Measurements from ENCODE around the gene PP2D1. TPM values are rescaled to one million over a fixed set of nuclear protein-coding genes. Genes with fewer than 3 reads are reported as not detected.

The PP2D1 gene
- polyA plus RNA-seq, 3 donors = 0.41 to 0.56 TPM; not detected in 1

DNA sequence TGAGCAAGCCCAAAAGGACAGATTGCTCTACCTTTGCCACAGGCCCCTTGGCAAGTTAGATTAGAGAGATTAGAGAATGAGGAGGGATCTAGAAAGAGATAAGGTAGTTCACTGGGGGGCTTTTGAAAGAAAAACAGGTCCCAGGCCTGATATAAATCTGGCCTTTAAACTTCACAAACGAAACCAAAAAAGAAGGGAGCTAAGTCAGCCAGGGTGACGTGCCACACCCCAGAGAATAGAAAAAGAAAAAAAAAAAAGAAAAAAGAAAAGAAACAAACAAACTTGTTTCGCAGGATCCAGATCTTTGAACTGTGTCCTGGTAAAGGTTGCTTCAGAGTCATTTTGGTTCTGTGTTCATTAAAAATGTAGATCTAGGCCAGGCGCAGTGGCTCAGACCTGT, 31.8 kb upstream of the PP2D1 start:
- TF ChIP-seq, protein P1, sequence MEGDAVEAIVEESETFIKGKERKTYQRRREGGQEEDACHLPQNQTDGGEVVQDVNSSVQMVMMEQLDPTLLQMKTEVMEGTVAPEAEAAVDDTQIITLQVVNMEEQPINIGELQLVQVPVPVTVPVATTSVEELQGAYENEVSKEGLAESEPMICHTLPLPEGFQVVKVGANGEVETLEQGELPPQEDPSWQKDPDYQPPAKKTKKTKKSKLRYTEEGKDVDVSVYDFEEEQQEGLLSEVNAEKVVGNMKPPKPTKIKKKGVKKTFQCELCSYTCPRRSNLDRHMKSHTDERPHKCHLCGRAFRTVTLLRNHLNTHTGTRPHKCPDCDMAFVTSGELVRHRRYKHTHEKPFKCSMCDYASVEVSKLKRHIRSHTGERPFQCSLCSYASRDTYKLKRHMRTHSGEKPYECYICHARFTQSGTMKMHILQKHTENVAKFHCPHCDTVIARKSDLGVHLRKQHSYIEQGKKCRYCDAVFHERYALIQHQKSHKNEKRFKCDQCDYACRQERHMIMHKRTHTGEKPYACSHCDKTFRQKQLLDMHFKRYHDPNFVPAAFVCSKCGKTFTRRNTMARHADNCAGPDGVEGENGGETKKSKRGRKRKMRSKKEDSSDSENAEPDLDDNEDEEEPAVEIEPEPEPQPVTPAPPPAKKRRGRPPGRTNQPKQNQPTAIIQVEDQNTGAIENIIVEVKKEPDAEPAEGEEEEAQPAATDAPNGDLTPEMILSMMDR (IDR thresholded peaks at IDR 0.05) = no peak
- Mint-ChIP-seq H3K4me1 (peaks cover 57% of the 10 kb centered on the region), H3K27ac (peak overlapping the region; percentile 86 to 96 (median 93)), H3K9me3 (peaks cover 0 to 3% (median 0%) of the 10 kb centered on the region in 7 donors), H3K4me3 (peak overlapping the region; percentile 82 to 83), H3K36me3 (peaks cover 3 to 4% of the 10 kb centered on the region in 2 donors), H3K27me3 (ENCODE audit: low read depth in 3 of 3) (peaks cover 0 to 2% (median 0%) of the 10 kb centered on the region in 3 donors)
- Histone ChIP-seq H3K4me2 (replicated peaks; ENCODE audit: extremely low read depth, low read length, poor library complexity, severe bottlenecking) (peak overlapping the region; percentile 76), H3K36me3 (replicated peaks in 1 of 2; ENCODE audit: control insufficient read depth in 1 of 2, insufficient read depth in 2 of 2, low read length in 2 of 2) (no peaks in the 10 kb centered on the region), H2AFZ (ENCODE audit: insufficient read depth, low read depth, low read length, poor library complexity, severe bottlenecking) (peak overlapping the region; percentile 70), H3K4me1 (ENCODE audit: control insufficient read depth in 1 of 2, insufficient read depth in 2 of 2, low read length in 2 of 2) (peaks cover 47 to 67% of the 10 kb centered on the region in 2 donors), H4K20me1 (ENCODE audit: insufficient read depth, low read length) (peaks cover 17% of the 10 kb centered on the region), H3K9me3 (replicated peaks in 1 of 2; ENCODE audit: control insufficient read depth in 1 of 2, insufficient read depth in 1 of 2, low read length in 2 of 2) (no peaks in the 10 kb centered on the region), H3K27ac (ENCODE audit: low read depth in 1 of 2, low read length in 2 of 2) (peak overlapping the region; percentile 35 to 89), H3K79me2 (ENCODE audit: insufficient read depth, low read length) (peaks cover 80% of the 10 kb centered on the region), H3K4me3 (replicated peaks in 1 of 3; ENCODE audit: low read depth in 2 of 3, low read length in 3 of 3) (peak overlapping the region in 2 of 3 experiments; percentile 38 to 68), H3K27me3 (ENCODE audit: control insufficient read depth in 2 of 2, insufficient read depth in 2 of 2, low read length in 2 of 2) (no peaks in the 10 kb centered on the region), H3K9ac (ENCODE audit: insufficient read depth, low read length, poor library complexity, severe bottlenecking) (peak overlapping the region; percentile 62)
- 95% methylated on average over 2 of the region's 4 CpGs for WGBS (ENCODE audit: insufficient coverage)
- intact Hi-C loops (cut with micrococcal nuclease) = loop anchor here (5.0 to 10.0 kb wide), 5 partner anchors 33 to 143 kb away; partner anchors contain the start of genes RAB5A (in 2 of the 2) and SGO1 (in 2 of the 2)
- DNase-seq = no peak

DNA sequence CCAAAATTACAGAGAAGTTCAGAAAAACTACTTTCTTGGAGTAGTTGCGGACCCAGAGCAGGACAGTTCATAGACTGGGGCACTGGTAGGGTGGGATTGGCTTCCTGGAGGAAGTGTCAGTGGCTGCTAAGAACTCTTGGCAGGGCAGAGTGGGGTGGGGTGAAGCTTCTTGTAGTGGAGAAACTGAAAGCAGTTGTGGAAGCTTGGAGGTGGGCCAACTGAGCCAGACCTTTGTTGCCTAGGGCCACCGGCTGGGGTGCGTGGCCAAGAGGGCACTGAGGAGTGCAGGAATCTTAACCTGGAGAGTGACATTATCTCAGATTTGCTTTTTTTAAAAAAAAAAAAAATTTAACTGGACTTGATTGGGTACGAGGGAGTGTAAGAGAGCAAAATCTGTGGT, 31.3 kb upstream of the PP2D1 start:
- Histone ChIP-seq H3K27ac (ENCODE audit: low read depth in 1 of 2, low read length in 2 of 2) (peak overlapping the region; percentile 35 to 89), H4K20me1 (ENCODE audit: insufficient read depth, low read length) (peaks cover 17% of the 10 kb centered on the region), H3K9me3 (replicated peaks in 1 of 2; ENCODE audit: control insufficient read depth in 1 of 2, insufficient read depth in 1 of 2, low read length in 2 of 2) (no peaks in the 10 kb centered on the region), H2AFZ (ENCODE audit: insufficient read depth, low read depth, low read length, poor library complexity, severe bottlenecking) (peak overlapping the region; percentile 70), H3K4me2 (replicated peaks; ENCODE audit: extremely low read depth, low read length, poor library complexity, severe bottlenecking) (peak overlapping the region; percentile 76), H3K79me2 (ENCODE audit: insufficient read depth, low read length) (peaks cover 76% of the 10 kb centered on the region), H3K4me3 (replicated peaks in 1 of 3; ENCODE audit: low read depth in 2 of 3, low read length in 3 of 3) (peak overlapping the region in 2 of 3 experiments; percentile 38 to 68), H3K4me1 (ENCODE audit: control insufficient read depth in 1 of 2, insufficient read depth in 2 of 2, low read length in 2 of 2) (peaks cover 50 to 67% of the 10 kb centered on the region in 2 donors), H3K36me3 (replicated peaks in 1 of 2; ENCODE audit: control insufficient read depth in 1 of 2, insufficient read depth in 2 of 2, low read length in 2 of 2) (no peaks in the 10 kb centered on the region), H3K9ac (ENCODE audit: insufficient read depth, low read length, poor library complexity, severe bottlenecking) (peak overlapping the region; percentile 62), H3K27me3 (ENCODE audit: control insufficient read depth in 2 of 2, insufficient read depth in 2 of 2, low read length in 2 of 2) (no peaks in the 10 kb centered on the region)
- Mint-ChIP-seq H3K27ac (peak overlapping the region; percentile 86 to 96 (median 93)), H3K36me3 (peaks cover 3 to 4% of the 10 kb centered on the region in 2 donors), H3K9me3 (peaks cover 0 to 3% (median 0%) of the 10 kb centered on the region in 7 donors), H3K27me3 (ENCODE audit: low read depth in 3 of 3) (peaks cover 0 to 2% (median 0%) of the 10 kb centered on the region in 3 donors), H3K4me3 (peak overlapping the region; percentile 82 to 83), H3K4me1 (peaks cover 57% of the 10 kb centered on the region)
- intact Hi-C loops (cut with micrococcal nuclease) = loop anchor here (5.0 to 10.0 kb wide), 5 partner anchors 34 to 144 kb away; partner anchors contain the start of genes RAB5A (in 2 of the 2) and SGO1 (in 2 of the 2)
- DNase-seq = peak; percentile 45 to 73 (median 52)
- TF ChIP-seq, protein P1 (IDR thresholded peaks at IDR 0.05) = no peak
- WGBS (ENCODE audit: insufficient coverage) = 8% methylated on average over 4 of the region's 4 CpGs

Data from CD14-positive monocyte (primary cell).